DND-41 (cell line): Measurements from ENCODE around the gene SLC12A7.

Experiments used
- ATAC-seq: fragments of 200-7000 bp; cut with Tn5 transposase; 3 replicates; pipeline ENCODE4 v1.9.1; 2021; ENCODE audit warnings: low read depth; ENCODE audit not compliant: insufficient read depth
- DNase-seq: peaks from one replicate; pipeline ENCODE4 v3.0.0-alpha.2; 2020
- H2AFZ ChIP-seq: 2 replicates; pipeline ENCODE4 v1.6.0; 2012; ENCODE audit warnings: low read depth, low read length
- H3K27ac ChIP-seq: 2 replicates; pipeline ENCODE4 v1.5.1; 2012; ENCODE audit warnings: low read length, inconsistent platforms
- H3K27me3 ChIP-seq: fragments of 200-600 bp; sonication (generic); 2 replicates; pipeline ENCODE4 v1.6.0; 2012; ENCODE audit warnings: low read length, mild to moderate bottlenecking, inconsistent platforms; ENCODE audit not compliant: insufficient read depth, poor library complexity
- H3K36me3 ChIP-seq: 2 replicates; pipeline ENCODE4 v1.5.1; 2012; ENCODE audit warnings: low read length, inconsistent platforms; ENCODE audit not compliant: insufficient read depth
- H3K4me1 ChIP-seq: 2 replicates; pipeline ENCODE4 v1.5.1; 2012; ENCODE audit warnings: mild to moderate bottlenecking, low read length; ENCODE audit not compliant: insufficient read depth
- H3K4me2 ChIP-seq: 2 replicates; pipeline ENCODE4 v1.6.0; 2012; ENCODE audit warnings: mild to moderate bottlenecking, moderate library complexity, low read length, inconsistent platforms; ENCODE audit not compliant: insufficient read depth
- H3K4me3 ChIP-seq, 2 experiments: fragments of 200-600 bp in 1 of 2; shearing (Covaris generic) in 1 of 2; 2 replicates each; pipeline ENCODE4 v1.5.1; 2012 to 2016; ENCODE audit warnings: inconsistent platforms in 2 of 2, low read length in 2 of 2, mild to moderate bottlenecking in 2 of 2, low read depth in 1 of 2, moderate library complexity in 1 of 2
- H3K79me2 ChIP-seq: 2 replicates; pipeline ENCODE4 v1.6.0; 2012; ENCODE audit warnings: low read length, inconsistent platforms; ENCODE audit not compliant: insufficient read depth
- H3K9ac ChIP-seq: 2 replicates; pipeline ENCODE4 v1.6.0; 2012; ENCODE audit warnings: low read depth, mild to moderate bottlenecking, inconsistent platforms, low read length, moderate library complexity
- H3K9me3 ChIP-seq: 2 replicates; pipeline ENCODE4 v1.5.1; 2012; ENCODE audit warnings: low read length, moderate library complexity, mild to moderate bottlenecking, inconsistent platforms; ENCODE audit not compliant: insufficient read depth, severe bottlenecking
- H4K20me1 ChIP-seq: 2 replicates; pipeline ENCODE4 v1.6.0; 2012; ENCODE audit warnings: low read length; ENCODE audit not compliant: insufficient read depth
- CTCF ChIP-seq: IDR thresholded peaks from 2 replicates; pipeline ENCODE4 v1.5.1; 2012; ENCODE audit warnings: borderline replicate concordance, low read length, moderate library complexity, mild to moderate bottlenecking; ENCODE audit not compliant: poor library complexity, severe bottlenecking; ENCODE audit errors: extremely low read depth
- EZH2 ChIP-seq: IDR thresholded peaks from 3 replicates; pipeline ENCODE4 v1.6.1; 2012; ENCODE audit warnings: borderline replicate concordance, low read depth, mild to moderate bottlenecking, moderate library complexity, low read length, inconsistent platforms; ENCODE audit not compliant: severe bottlenecking

SLC12A7 gene

GRCh38 chr5:1060535-1060981 lies 51.3 kb downstream of the SLC12A7 start:
- H3K4me1 ChIP-seq, result no peaks in the 10 kb centered on the region
- no peaks in the 10 kb centered on the region for H4K20me1 ChIP-seq
- no peak for TF ChIP-seq CTCF
- TF ChIP-seq EZH2, result no peak
- H3K27me3 ChIP-seq, result no peaks in the 10 kb centered on the region
- no peaks in the 10 kb centered on the region for H3K36me3 ChIP-seq
- H3K27ac ChIP-seq, result no peak overlapping the region
- H3K9me3 ChIP-seq, result no peaks in the 10 kb centered on the region
- no peak for ATAC-seq
- no peak overlapping the region for H3K4me2 ChIP-seq
- no peak overlapping the region for H3K9ac ChIP-seq
- no peak overlapping the region for H2AFZ ChIP-seq
- no peaks in the 10 kb centered on the region for H3K79me2 ChIP-seq
- no peak for DNase-seq
- no peak overlapping the region for H3K4me3 ChIP-seq

GRCh38 chr5:1059884-1060263 lies 52.0 kb downstream of the SLC12A7 start:
- Histone ChIP-seq H3K9ac (no peak overlapping the region), H4K20me1 (no peaks in the 10 kb centered on the region), H3K27me3 (no peaks in the 10 kb centered on the region), H2AFZ (no peak overlapping the region), H3K27ac (no peak overlapping the region), H3K9me3 (no peaks in the 10 kb centered on the region), H3K4me3 (no peak overlapping the region), H3K79me2 (no peaks in the 10 kb centered on the region), H3K4me2 (no peak overlapping the region), H3K36me3 (no peaks in the 10 kb centered on the region), H3K4me1 (no peaks in the 10 kb centered on the region)
- TF ChIP-seq EZH2 (no peak), CTCF (no peak)
- DNase-seq, result no peak
- no peak for ATAC-seq

- H3K9me3 ChIP-seq, result no peaks in the 10 kb centered on the region
- TF ChIP-seq EZH2, result no peak
- no peak for TF ChIP-seq CTCF
- H3K36me3 ChIP-seq, result no peaks in the 10 kb centered on the region
- no peak overlapping the region for H3K4me3 ChIP-seq
- H3K27ac ChIP-seq, result no peak overlapping the region
- no peak overlapping the region for H3K9ac ChIP-seq
- no peaks in the 10 kb centered on the region for H4K20me1 ChIP-seq
- ATAC-seq (no peak), DNase-seq (no peak)
- H3K4me1 ChIP-seq, result no peaks in the 10 kb centered on the region
- H3K27me3 ChIP-seq, result no peaks in the 10 kb centered on the region
- H3K4me2 ChIP-seq, result no peak overlapping the region
- no peak overlapping the region for H2AFZ ChIP-seq
- no peaks in the 10 kb centered on the region for H3K79me2 ChIP-seq
Measured at GRCh38 chr5:1058988-1059883, 52.6 kb downstream of the SLC12A7 start.
